Measurements from ENCODE around the gene TELO2.

Gene TELO2

GRCh38 chr16:1530883-1531637 is 37.9 kb downstream of the TELO2 start:
- Histone ChIP-seq H3K9me3 (ENCODE audit: severe bottlenecking) (no peaks in the 10 kb centered on the region), H3K27me3 (ENCODE audit: insufficient read depth, low read depth, severe bottlenecking) (no peaks in the 10 kb centered on the region), H3K4me3 (ENCODE audit: low read depth, low read length) (no peak overlapping the region), H3K36me3 (no peaks in the 10 kb centered on the region; the same call in 1 of the 2 replicates), H3K27ac (no peak overlapping the region)
- DNase-seq: no peak
- no peak for TF ChIP-seq CTCF (IDR thresholded peaks at IDR 0.05; ENCODE audit: low read depth, low read length)

GRCh38 chr16:1531638-1531910 is 38.4 kb downstream of the TELO2 start:
- H3K4me3 ChIP-seq (ENCODE audit: low read depth, low read length): no peak overlapping the region
- no peaks in the 10 kb centered on the region for H3K9me3 ChIP-seq (ENCODE audit: severe bottlenecking)
- no peaks in the 10 kb centered on the region; the same call in 1 of the 2 replicates for H3K36me3 ChIP-seq
- no peak for DNase-seq
- no peak overlapping the region for H3K27ac ChIP-seq
- H3K27me3 ChIP-seq (ENCODE audit: insufficient read depth, low read depth, severe bottlenecking): no peaks in the 10 kb centered on the region
- no peak for TF ChIP-seq CTCF (IDR thresholded peaks at IDR 0.05; ENCODE audit: low read depth, low read length)

GRCh38 chr16:1532081-1532760 is 39.1 kb downstream of the TELO2 start:
- no peak for DNase-seq
- no peaks in the 10 kb centered on the region; the same call in 1 of the 2 replicates for H3K36me3 ChIP-seq
- H3K27ac ChIP-seq: no peak overlapping the region
- TF ChIP-seq CTCF (IDR thresholded peaks at IDR 0.05; ENCODE audit: low read depth, low read length): no peak
- no peaks in the 10 kb centered on the region for H3K9me3 ChIP-seq (ENCODE audit: severe bottlenecking)
- H3K27me3 ChIP-seq (ENCODE audit: insufficient read depth, low read depth, severe bottlenecking): no peaks in the 10 kb centered on the region
- no peak overlapping the region for H3K4me3 ChIP-seq (ENCODE audit: low read depth, low read length)

GRCh38 chr16:1532771-1533170 is 39.6 kb downstream of the TELO2 start:
- DNase-seq: no peak
- TF ChIP-seq CTCF (IDR thresholded peaks at IDR 0.05; ENCODE audit: low read depth, low read length): no peak
- no peak overlapping the region for H3K4me3 ChIP-seq (ENCODE audit: low read depth, low read length)
- no peak overlapping the region for H3K27ac ChIP-seq
- no peaks in the 10 kb centered on the region for H3K27me3 ChIP-seq (ENCODE audit: insufficient read depth, low read depth, severe bottlenecking)
- H3K36me3 ChIP-seq: no peaks in the 10 kb centered on the region; the same call in 1 of the 2 replicates
- H3K9me3 ChIP-seq (ENCODE audit: severe bottlenecking): no peaks in the 10 kb centered on the region

GRCh38 chr16:1533443-1533951 is 40.3 kb downstream of the TELO2 start, which contains the start of gene TMEM204:
Gene TMEM204 (plus strand): TSS chr16:1533666. CDS start chr16:1534276, 610 bp downstream.
- H3K27me3 ChIP-seq (ENCODE audit: insufficient read depth, low read depth, severe bottlenecking): no peaks in the 10 kb centered on the region
- no peak within 1 kb of the TSS for H3K4me3 ChIP-seq (ENCODE audit: low read depth, low read length)

More at GRCh38 chr16:1533443-1533951, 40.3 kb downstream of the TELO2 start, which contains the start of gene TMEM204:
- H3K9me3 ChIP-seq (ENCODE audit: severe bottlenecking): no peaks in the 10 kb centered on the region
- no peak within 1 kb of the TSS for H3K27ac ChIP-seq
- DNase-seq: no peak
- H3K36me3 ChIP-seq: no peaks in the 10 kb centered on the region; the same call in 1 of the 2 replicates
- TF ChIP-seq CTCF (IDR thresholded peaks at IDR 0.05; ENCODE audit: low read depth, low read length): no peak
